NCI-H524 treated with DMSO at 0.1 percent for 48 hours (cell line): ENCODE measurements around the gene P2RY1.
"Not testable (repeated sequence)": the region's sequence is repeated elsewhere in the genome, so short reads cannot be mapped to it uniquely, and the experiment has no call there.

Experiments
- DNase-seq: peaks from one replicate; lab custom pipeline; 2025; lab: John Stamatoyannopoulos, UW

The P2RY1 gene

DNA sequence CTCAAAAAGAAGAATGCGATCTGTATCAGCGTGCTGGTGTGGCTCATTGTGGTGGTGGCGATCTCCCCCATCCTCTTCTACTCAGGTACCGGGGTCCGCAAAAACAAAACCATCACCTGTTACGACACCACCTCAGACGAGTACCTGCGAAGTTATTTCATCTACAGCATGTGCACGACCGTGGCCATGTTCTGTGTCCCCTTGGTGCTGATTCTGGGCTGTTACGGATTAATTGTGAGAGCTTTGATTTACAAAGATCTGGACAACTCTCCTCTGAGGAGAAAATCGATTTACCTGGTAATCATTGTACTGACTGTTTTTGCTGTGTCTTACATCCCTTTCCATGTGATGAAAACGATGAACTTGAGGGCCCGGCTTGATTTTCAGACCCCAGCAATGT is 1.3 kb downstream of the P2RY1 start:
- DNase-seq, result no peak

DNA sequence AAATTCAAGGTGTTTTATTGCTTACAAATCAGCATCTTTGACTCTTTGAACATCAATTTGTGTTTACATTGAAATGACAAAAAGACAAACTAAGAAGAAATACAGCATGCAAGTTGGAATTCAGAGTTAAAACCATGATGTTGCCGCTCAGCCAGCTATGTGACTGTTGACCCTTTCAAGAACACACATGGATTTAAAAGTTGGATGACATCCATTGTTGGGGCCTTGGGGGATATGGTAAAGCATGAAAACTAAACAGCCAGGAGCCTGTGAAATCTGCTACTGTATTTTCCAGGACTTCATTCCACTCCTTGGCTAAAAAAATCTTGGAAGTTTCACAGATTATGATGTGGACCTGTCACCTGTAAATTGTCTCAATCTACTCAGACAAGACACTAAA is 4.6 kb downstream of the P2RY1 start:
- DNase-seq, result no peak

GRCh38 chr3:152841131-152841530 is 6.2 kb downstream of the P2RY1 start:
- no peak for DNase-seq

DNA sequence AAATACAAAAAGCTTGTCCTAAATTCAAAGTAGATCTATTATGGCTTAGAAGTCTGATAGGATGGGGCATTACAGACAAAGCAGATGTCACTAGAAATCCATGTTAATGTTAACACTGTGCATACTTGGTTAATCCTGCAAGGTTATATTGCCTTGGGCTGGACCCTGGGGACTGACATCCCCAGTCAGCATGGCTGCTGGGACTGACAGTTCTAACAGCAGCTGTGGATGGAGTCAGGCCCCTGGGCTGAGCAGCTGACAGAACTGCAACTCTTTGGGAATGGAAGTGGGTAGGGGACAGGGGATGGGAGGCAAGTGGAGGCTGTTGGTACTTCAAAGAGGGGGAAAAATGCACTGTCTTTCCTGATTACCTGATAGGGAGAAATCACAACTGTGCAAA is 7.5 kb downstream of the P2RY1 start:
- peak; percentile 45 for DNase-seq

GRCh38 chr3:152843955-152844354 is 9.0 kb downstream of the P2RY1 start:
- no peak for DNase-seq

GRCh38 chr3:152846572-152847202 is 11.8 kb downstream of the P2RY1 start:
- DNase-seq, result not testable (repeated sequence)

GRCh38 chr3:152847599-152847998 is 12.7 kb downstream of the P2RY1 start:
- not testable (repeated sequence) for DNase-seq

- DNase-seq, result no peak
Observed at GRCh38 chr3:152849996-152850578, 15.2 kb downstream of the P2RY1 start.

- DNase-seq, result no peak
Observed at GRCh38 chr3:152853196-152853595, 18.3 kb downstream of the P2RY1 start.

GRCh38 chr3:152857082-152857481 is 22.2 kb downstream of the P2RY1 start:
- DNase-seq, result no peak

DNA sequence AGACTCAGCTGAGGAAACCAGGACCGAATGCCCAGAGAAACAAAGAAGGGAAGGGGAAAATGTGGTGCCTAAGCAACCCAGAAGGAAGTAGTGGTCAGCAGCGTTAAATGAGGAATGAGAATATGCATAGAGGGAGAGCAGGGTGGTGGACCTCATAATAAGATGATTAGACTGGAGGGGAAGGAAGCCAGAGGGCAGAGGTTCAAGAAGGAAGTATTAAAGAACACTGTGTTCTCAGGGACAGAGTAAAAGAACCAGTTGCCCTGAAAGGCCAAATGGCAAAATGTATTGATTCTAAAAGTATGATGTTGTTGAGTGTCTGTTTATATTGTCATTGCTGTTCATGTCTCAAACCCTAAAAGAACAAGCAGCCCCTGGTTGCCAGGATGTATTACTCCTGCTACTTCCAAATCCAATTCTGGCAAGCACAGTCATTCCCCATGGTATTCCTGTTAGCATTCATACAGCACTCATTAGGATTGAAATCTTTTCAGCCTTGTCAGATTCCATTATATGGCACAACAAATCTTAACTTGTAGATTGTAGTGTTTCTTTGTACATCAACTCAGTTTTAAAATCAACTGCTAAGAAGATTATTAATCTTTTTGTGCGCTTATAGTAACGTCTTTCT is 23.4 kb downstream of the P2RY1 start:
- DNase-seq, result no peak

DNA sequence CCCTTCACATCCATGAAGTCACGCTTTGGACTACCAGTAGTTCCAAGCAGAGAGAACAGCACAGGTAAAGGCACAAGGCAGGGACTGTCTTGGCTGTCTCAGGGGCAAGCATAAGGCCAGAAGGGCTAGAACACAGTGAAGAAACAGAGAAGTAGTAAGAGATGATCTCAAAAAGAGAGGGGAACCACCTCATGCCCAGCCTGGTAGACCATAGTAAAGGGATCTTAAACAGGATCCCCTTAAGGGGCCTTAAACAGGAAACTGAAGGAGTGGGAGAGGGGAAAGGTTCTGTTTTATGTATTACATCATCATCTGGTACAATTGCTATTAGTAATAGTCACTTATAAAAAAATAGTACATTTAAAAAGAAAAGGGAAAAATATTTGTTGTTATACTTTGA is 25.8 kb downstream of the P2RY1 start:
- DNase-seq, result no peak

DNA sequence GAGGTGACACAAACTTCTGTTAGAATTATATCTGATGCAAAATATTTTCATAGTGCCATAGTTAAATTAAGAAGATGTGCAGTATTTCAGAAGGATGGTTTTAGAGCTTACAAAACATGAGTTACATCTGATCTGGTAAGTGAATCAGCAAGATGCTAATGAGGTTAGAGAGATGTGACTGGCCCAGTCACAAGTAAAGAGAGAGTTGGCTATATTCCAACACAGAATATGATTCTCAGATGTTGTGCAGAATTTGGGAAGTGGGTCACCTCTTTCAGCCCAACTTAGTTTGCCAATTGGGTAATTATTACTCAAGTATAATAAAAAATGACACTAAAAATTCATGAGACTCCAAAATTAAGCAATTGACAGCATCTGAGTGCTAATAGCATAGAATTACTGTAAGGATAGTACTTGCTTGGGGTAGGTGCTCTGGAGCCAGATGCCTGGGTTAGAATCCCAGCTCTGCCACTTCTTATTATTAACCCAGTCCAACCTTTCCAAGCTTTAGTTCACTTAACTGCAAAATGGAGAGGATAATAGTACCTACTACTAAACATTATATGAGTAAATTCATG is 30.8 kb downstream of the P2RY1 start:
- no peak for DNase-seq

DNA sequence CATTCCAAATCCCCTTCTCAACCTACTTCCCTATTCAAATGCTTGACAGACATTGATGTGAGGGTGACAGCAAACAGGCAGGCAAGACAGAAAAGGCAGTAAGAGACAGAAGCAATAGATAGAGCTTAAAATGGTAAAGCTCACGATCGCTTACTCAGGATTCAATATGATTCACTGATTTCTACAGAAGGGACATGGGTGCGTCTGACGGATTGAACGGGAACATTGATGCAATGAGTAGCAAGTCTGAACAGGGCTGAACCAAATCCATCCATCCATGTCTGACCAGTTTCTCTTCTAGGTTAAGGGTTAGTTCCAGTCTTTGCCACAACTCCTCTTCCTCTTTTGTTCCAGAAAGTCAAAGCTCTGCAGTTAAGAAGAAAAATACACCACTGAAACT is 35.1 kb downstream of the P2RY1 start:
- no peak for DNase-seq

DNA sequence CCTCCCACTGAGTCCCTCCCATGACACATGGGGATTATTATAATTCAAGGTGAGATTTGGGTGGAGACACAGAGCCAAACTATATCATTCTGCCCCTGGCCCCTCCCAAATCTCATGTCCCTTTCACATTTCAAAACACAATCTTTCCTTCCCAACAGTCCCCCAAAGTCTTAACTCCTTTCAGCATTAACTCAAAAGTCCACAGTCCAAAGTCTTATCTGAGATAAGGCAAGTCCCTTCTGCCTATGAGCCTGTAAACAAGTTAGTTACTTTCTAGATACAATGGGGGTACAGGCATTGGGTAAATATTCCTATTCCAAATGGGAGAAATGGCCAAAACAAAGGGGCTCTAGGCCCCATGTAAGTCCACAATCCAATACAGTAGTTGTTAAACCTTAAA is 38.4 kb downstream of the P2RY1 start:
- not testable (repeated sequence) for DNase-seq

DNA sequence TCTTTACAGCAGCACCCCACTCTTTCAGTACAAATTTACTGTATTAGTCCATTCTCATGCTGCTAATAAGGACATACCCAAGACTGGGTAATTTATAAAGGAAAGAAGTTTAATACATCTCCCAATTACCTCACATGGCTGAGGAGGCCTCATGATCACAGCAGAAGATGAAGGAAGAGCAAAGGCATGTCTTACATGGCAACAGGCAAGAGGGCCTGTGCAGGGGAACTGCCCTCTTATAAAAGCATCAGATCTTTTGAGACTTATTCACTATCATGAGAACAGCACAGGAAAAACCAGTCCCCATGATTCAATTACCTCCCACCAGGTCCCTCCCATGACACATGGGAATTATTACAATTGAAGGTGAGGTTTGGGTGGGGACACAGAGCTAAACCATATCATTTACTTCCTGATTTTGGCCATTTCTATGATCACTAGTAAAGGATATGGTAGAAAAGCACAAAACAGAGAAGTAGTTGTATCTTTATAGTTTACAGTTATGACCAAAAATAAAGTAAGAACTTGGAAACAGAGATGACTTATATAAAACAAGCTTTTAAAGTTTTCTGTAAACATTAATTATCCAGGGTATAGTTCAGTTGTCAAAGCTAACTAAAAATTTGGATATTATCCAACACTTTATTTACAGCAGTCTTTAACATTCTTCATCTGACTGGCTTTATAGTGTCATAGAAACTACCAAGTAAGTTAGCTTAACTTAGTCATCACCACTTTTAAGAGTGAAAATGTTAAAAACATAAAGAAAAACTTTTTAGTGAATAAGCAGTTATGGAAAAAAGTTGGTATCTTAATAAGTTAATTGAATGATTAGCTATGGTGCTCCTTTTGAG is 40.2 kb downstream of the P2RY1 start:
- DNase-seq, result no peak

GRCh38 chr3:152879130-152879789 is 44.3 kb downstream of the P2RY1 start:
- DNase-seq, result no peak

GRCh38 chr3:152879790-152880174 is 44.9 kb downstream of the P2RY1 start:
- DNase-seq, result no peak

DNA sequence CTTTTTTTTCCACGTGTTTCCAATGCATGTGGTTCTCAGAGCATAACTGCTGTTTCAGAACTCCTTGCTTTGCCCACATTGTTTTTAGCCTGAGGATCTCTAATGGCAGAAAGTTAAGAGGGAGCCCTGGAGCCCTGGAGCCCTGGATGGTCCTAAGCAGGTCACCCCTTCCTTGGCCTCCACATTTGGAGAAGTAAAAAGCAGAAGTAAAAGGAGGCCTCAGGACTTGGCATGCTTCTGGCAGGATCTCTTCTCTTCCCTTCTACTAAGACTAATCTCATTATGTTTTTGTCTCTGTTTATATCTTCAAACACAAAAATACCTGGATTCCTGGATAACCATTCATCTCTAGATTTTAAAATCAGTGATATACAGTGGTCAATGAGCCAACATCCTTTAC is 50.1 kb downstream of the P2RY1 start:
- DNase-seq, result no peak
